ENCODE measurements around the gene IKBIP. TPM values are rescaled to one million over a fixed set of nuclear protein-coding genes. Genes with fewer than 3 reads are reported as not detected.

IKBIP gene, protein sequence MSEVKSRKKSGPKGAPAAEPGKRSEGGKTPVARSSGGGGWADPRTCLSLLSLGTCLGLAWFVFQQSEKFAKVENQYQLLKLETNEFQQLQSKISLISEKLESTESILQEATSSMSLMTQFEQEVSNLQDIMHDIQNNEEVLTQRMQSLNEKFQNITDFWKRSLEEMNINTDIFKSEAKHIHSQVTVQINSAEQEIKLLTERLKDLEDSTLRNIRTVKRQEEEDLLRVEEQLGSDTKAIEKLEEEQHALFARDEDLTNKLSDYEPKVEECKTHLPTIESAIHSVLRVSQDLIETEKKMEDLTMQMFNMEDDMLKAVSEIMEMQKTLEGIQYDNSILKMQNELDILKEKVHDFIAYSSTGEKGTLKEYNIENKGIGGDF
- 1 to 10 TPM; 1.4 to 8.0 (median 3.6) TPM for total RNA-seq
- polyA plus RNA-seq: 1 to 10 TPM; 3.8 to 4.6 TPM

DNA sequence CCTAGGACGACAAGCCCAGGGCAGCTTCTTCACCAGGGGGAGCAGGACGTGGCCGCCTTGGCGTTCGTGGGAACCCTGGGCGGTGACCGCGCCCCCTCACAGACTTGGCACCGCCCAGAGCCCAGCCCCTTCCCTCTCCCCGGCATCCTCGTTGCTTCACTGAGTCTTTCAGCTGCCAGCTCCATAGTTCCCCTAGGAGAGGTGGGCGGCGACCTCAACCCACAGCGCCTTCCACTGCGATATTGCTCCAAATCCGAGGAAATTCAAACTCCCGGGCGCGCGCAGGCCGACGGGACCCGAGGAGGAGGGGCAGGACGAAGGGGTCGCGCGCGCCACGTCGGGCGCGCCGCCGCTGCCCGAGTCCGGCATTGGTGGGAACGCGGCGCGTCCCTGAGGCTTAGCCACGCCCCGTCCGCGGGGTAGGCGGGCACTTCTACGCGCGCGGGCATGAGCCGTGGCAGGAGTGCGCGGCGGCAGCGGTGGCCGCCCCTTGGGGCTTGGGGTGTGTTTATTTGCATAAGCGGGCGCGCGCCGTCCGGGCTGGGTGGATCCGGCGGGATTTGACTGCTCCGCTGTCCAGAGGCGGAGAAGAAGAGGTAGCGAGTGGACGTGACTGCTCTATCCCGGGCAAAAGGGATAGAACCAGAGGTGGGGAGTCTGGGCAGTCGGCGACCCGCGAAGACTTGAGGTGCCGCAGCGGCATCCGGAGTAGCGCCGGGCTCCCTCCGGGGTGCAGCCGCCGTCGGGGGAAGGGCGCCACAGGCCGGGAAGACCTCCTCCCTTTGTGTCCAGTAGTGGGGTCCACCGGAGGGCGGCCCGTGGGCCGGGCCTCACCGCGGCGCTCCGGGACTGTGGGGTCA, at the start of gene IKBIP, which contains the start of gene APAF1:
Gene IKBIP (minus strand): TSS at position 77 of the 860 bp plus-strand sequence. CDS start 87 bp downstream, outside the sequence.
Gene APAF1 (plus strand): TSS at position 579 of the 860 bp plus-strand sequence. CDS start 3,070 bp downstream, outside the sequence.
- H3K27me3 ChIP-seq: no peaks in the 10 kb centered on the region
- H3K4me1 ChIP-seq: peaks cover 4 to 17% (median 7%) of the 10 kb centered on the region in 3 donors
- ATAC-seq (peak; percentile 94 to 99 (median 98)), FAIRE-seq (no peak), DNase-seq (peak; percentile 96 to 99 (median 97))
- WGBS, 2 donors: 0% methylated on average over 70 to 91 of the region's 91 CpGs
- TF ChIP-seq, protein P1, sequence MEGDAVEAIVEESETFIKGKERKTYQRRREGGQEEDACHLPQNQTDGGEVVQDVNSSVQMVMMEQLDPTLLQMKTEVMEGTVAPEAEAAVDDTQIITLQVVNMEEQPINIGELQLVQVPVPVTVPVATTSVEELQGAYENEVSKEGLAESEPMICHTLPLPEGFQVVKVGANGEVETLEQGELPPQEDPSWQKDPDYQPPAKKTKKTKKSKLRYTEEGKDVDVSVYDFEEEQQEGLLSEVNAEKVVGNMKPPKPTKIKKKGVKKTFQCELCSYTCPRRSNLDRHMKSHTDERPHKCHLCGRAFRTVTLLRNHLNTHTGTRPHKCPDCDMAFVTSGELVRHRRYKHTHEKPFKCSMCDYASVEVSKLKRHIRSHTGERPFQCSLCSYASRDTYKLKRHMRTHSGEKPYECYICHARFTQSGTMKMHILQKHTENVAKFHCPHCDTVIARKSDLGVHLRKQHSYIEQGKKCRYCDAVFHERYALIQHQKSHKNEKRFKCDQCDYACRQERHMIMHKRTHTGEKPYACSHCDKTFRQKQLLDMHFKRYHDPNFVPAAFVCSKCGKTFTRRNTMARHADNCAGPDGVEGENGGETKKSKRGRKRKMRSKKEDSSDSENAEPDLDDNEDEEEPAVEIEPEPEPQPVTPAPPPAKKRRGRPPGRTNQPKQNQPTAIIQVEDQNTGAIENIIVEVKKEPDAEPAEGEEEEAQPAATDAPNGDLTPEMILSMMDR (IDR thresholded peaks at IDR 0.05): no peak
- no peaks in the 10 kb centered on the region for H3K9me3 ChIP-seq
- peak within 1 kb of the TSS; percentile 78 to 97 (median 89) for H3K4me3 ChIP-seq
- intact Hi-C loops (cut with DNase I): no loop called here
- H3K27ac ChIP-seq: peak within 1 kb of the TSS; percentile 62 to 92 (median 78)
- H3K36me3 ChIP-seq: peaks cover 0 to 4% (median 0%) of the 10 kb centered on the region in 3 donors

DNA sequence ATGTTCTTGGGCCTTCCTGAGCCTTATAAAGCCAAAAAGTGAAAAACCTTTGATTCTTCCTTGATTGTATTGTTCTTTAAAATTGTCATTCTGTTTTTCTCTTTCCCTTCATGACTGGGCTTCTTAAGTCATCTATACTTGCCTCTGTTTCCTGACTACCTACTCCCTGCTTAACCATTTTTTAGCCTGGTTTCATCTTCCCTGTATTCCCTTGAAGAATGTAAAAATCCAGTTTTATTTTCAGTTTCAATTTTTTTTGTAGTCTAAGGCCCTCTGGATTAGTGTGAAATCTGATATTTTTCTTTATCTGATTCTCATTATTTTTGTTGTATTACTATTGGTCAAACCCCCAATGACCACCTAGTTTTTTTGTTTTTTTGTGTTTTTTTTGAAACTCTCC, 46.8 kb upstream of the IKBIP start:
- no peaks in the 10 kb centered on the region for H3K9me3 ChIP-seq
- intact Hi-C loops (cut with DNase I): loop anchor here in 1 of 3 donors (10.0 kb wide), 1 partner anchor 313 kb away; no protein-coding TSS in a partner anchor
- peaks cover 0 to 3% (median 0%) of the 10 kb centered on the region in 3 donors for H3K4me1 ChIP-seq
- H3K36me3 ChIP-seq: no peaks in the 10 kb centered on the region
- FAIRE-seq (no peak), ATAC-seq (no peak), DNase-seq (no peak)
- no peak overlapping the region for H3K27ac ChIP-seq
- H3K4me3 ChIP-seq: no peak overlapping the region
- no peaks in the 10 kb centered on the region for H3K27me3 ChIP-seq
- TF ChIP-seq, protein P1 (IDR thresholded peaks at IDR 0.05): no peak

DNA sequence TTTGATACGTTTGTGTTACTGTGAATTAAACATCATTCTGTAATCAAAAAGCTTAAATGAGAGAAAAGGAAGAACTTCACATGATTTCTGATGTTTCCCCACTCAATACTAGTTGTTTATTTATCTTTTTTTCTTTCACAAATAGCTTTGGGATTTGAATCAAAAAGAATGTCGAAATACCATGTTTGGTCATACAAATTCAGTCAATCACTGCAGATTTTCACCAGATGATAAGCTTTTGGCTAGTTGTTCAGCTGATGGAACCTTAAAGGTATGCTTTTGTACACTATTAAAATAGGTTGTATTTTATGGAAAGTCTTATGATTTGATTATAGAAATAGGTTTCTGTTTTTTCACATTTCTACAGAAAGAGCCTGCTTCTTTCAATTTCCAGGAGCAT, 42.0 kb upstream of the IKBIP start:
- FAIRE-seq (no peak), ATAC-seq (no peak), DNase-seq (no peak)
- WGBS, 2 donors: 60 to 65% methylated on average over 2 of the region's 2 CpGs
- Histone ChIP-seq H3K27ac (no peak overlapping the region), H3K4me1 (peaks cover 0 to 1% (median 0%) of the 10 kb centered on the region in 3 donors), H3K9me3 (no peaks in the 10 kb centered on the region), H3K27me3 (no peaks in the 10 kb centered on the region), H3K36me3 (peaks cover 0 to 21% (median 8%) of the 10 kb centered on the region in 3 donors), H3K4me3 (no peak overlapping the region)
- intact Hi-C loops (cut with DNase I): no loop called here
- TF ChIP-seq, protein P1 (IDR thresholded peaks at IDR 0.05): no peak

DNA sequence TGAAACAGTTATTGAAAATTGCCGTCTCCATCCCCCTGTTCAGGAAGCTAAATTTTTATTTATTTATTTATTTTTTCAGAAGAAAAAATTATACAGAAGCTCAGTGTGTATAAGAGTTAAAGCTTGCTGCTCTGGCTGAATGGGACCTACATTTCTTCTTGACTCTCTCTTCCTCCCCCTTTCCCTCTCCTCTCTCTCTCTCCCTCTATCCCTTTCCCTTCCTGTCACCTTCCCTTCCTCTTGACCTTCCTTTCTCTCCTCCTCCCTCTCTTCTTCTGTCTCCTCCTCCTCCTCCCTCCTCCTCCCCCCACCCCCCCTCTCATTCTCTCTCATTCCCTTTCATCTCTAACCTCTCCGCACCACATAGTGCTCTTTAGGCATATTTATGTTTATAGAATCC, 39.6 kb upstream of the IKBIP start:
- peaks cover 0 to 36% (median 8%) of the 10 kb centered on the region in 3 donors for H3K36me3 ChIP-seq
- ATAC-seq (no peak), FAIRE-seq (no peak), DNase-seq (no peak)
- TF ChIP-seq, protein P1 (IDR thresholded peaks at IDR 0.05): no peak
- WGBS, 2 donors: 91 to 96% methylated on average over 2 of the region's 2 CpGs
- no peaks in the 10 kb centered on the region for H3K27me3 ChIP-seq
- intact Hi-C loops (cut with DNase I): no loop called here
- H3K27ac ChIP-seq: no peak overlapping the region
- no peaks in the 10 kb centered on the region for H3K9me3 ChIP-seq
- no peak overlapping the region for H3K4me3 ChIP-seq
- no peaks in the 10 kb centered on the region for H3K4me1 ChIP-seq

Measured in pancreas (tissue), 10 donors.